Lower lobe of right lung (tissue), 2 donors: ENCODE measurements around the gene SLC25A45. TPM values are rescaled to one million over a fixed set of nuclear protein-coding genes. Genes with fewer than 3 reads are reported as not detected.

Experiments used
- ATAC-seq, 2 donors: fragments of 200-7000 bp; cut with Tn5 transposase; one replicate each; pipeline ENCODE4 v1.9.1; 2020 to 2022; ENCODE audit warnings: mild to moderate bottlenecking in 2 of 2, moderate library complexity in 2 of 2
- DNase-seq: peaks from one replicate; pipeline ENCODE4 v3.0.0-alpha.2; 2020
- H3K27ac ChIP-seq: fragments of 200-600 bp; one replicate; pipeline ENCODE4 v1.8.0; 2022
- H3K27me3 ChIP-seq: fragments of 200-600 bp; one replicate; pipeline ENCODE4 v1.8.0; 2022; ENCODE audit warnings: low read depth
- H3K36me3 ChIP-seq: fragments of 200-600 bp; one replicate; pipeline ENCODE4 v1.8.0; 2022; ENCODE audit warnings: mild to moderate bottlenecking
- H3K4me1 ChIP-seq: fragments of 200-600 bp; one replicate; pipeline ENCODE4 v1.8.0; 2022
- H3K4me3 ChIP-seq: fragments of 200-600 bp; one replicate; pipeline ENCODE4 v1.8.0; 2022; ENCODE audit warnings: mild to moderate bottlenecking
- H3K9me3 ChIP-seq: fragments of 200-600 bp; one replicate; pipeline ENCODE4 v1.8.0; 2022
- CTCF ChIP-seq: fragments of 200-600 bp; IDR thresholded peaks from one replicate; pipeline ENCODE4 v1.8.0; 2022; ENCODE audit warnings: antibody characterized with exemption, mild to moderate bottlenecking
- intact Hi-C: fragments of 100-400 bp; cut with DNase I; formaldehyde crosslinking; loops from one replicate; pipeline ENCODE4 v1.11.0; 2022
- total RNA-seq: library from RNA; stranded (reverse); fragmentation: NEBNext Ultra II Directional; extraction: Animal tissue kit (Norgen Biotek cat#: 25700); gene quantifications from one replicate; pipeline ENCODE4 v1.2.1, GENCODE V29; 2021
- donor health status: DM: no; HTN: yes; CAD: no; lungs with severe emphysema.

The SLC25A45 gene
- total RNA-seq, 1 donor from 2014 or later: 13.0 TPM

GRCh38 chr11:65399845-65400244, 17.4 kb upstream of the SLC25A45 start:
- no peaks in the 10 kb centered on the region for H3K9me3 ChIP-seq
- H3K4me3 ChIP-seq: no peak overlapping the region
- TF ChIP-seq CTCF: no peak
- H3K27me3 ChIP-seq: no peaks in the 10 kb centered on the region
- no peak for ATAC-seq
- intact Hi-C loops: no loop called here
- peaks cover 88% of the 10 kb centered on the region for H3K36me3 ChIP-seq
- no peak for DNase-seq
- peaks cover 11% of the 10 kb centered on the region for H3K4me1 ChIP-seq
- H3K27ac ChIP-seq: no peak overlapping the region

- ATAC-seq: no peak
- intact Hi-C loops: no loop called here
These were observed 16.8 kb upstream of the SLC25A45 start for GRCh38 chr11:65399249-65399648.

GRCh38 chr11:65398362-65398910, 16.0 kb upstream of the SLC25A45 start:
- no peak overlapping the region for H3K4me3 ChIP-seq
- peaks cover 3% of the 10 kb centered on the region for H3K4me1 ChIP-seq
- no peaks in the 10 kb centered on the region for H3K27me3 ChIP-seq
- ATAC-seq (no peak), DNase-seq (no peak)
- TF ChIP-seq CTCF: no peak
- no peak overlapping the region for H3K27ac ChIP-seq
- peaks cover 88% of the 10 kb centered on the region for H3K36me3 ChIP-seq
- no peaks in the 10 kb centered on the region for H3K9me3 ChIP-seq
- intact Hi-C loops: no loop called here

More at GRCh38 chr11:65399249-65399648, 16.8 kb upstream of the SLC25A45 start:
- H3K9me3 ChIP-seq: no peaks in the 10 kb centered on the region
- peaks cover 88% of the 10 kb centered on the region for H3K36me3 ChIP-seq
- H3K4me3 ChIP-seq: no peak overlapping the region
- H3K4me1 ChIP-seq: peaks cover 11% of the 10 kb centered on the region
- no peaks in the 10 kb centered on the region for H3K27me3 ChIP-seq
- DNase-seq: no peak
- no peak overlapping the region for H3K27ac ChIP-seq
- no peak for TF ChIP-seq CTCF

GRCh38 chr11:65396769-65397745, 14.6 kb upstream of the SLC25A45 start:
- DNase-seq: no peak
- H3K27ac ChIP-seq: no peak overlapping the region
- no peaks in the 10 kb centered on the region for H3K9me3 ChIP-seq
- ATAC-seq: no peak
- intact Hi-C loops: no loop called here
- TF ChIP-seq CTCF: no peak
- H3K27me3 ChIP-seq: no peaks in the 10 kb centered on the region
- H3K4me3 ChIP-seq: no peak overlapping the region
- peaks cover 89% of the 10 kb centered on the region for H3K36me3 ChIP-seq
- peaks cover 4% of the 10 kb centered on the region for H3K4me1 ChIP-seq

GRCh38 chr11:65395961-65396530, 13.6 kb upstream of the SLC25A45 start:
- intact Hi-C loops: no loop called here
- TF ChIP-seq CTCF: no peak
- H3K27me3 ChIP-seq: no peaks in the 10 kb centered on the region
- no peaks in the 10 kb centered on the region for H3K9me3 ChIP-seq
- no peak overlapping the region for H3K27ac ChIP-seq
- H3K4me3 ChIP-seq: no peak overlapping the region
- ATAC-seq (no peak), DNase-seq (no peak)
- H3K36me3 ChIP-seq: peaks cover 91% of the 10 kb centered on the region
- H3K4me1 ChIP-seq: peaks cover 15% of the 10 kb centered on the region
